RWPE1 (cell line): ENCODE data around the gene PPDPF.

Experiments
- CTCF ChIA-PET: fragments of 350-600 bp; sonication (Branson Sonifier 250); formaldehyde crosslinking; extraction: SDS; loops from one replicate; lab custom pipeline; 2021; lab: Yijun Ruan, JAX
- POLR2A ChIA-PET: fragments of 400-600 bp; formaldehyde crosslinking; extraction: SDS; loops from one replicate; lab custom pipeline; 2020; ENCODE audit warnings: antibody characterized with exemption; ENCODE audit not compliant: low non-redundant PET; lab: Yijun Ruan, JAX
- DNase-seq: peaks from one replicate; pipeline ENCODE4 v3.0.0; 2012; ENCODE audit warnings: low spot score
- H3K27ac ChIP-seq: fragments of 450-650 bp; 2 replicates; pipeline ENCODE4 v1.5.1; 2017
- TF ChIP-seq, protein P1 (sequence below): fragments of 450-650 bp; conservative IDR thresholded peaks from 2 replicates; pipeline ENCODE4 v1.5.1; 2017; ENCODE audit warnings: low read depth, mild to moderate bottlenecking

PPDPF gene

DNA sequence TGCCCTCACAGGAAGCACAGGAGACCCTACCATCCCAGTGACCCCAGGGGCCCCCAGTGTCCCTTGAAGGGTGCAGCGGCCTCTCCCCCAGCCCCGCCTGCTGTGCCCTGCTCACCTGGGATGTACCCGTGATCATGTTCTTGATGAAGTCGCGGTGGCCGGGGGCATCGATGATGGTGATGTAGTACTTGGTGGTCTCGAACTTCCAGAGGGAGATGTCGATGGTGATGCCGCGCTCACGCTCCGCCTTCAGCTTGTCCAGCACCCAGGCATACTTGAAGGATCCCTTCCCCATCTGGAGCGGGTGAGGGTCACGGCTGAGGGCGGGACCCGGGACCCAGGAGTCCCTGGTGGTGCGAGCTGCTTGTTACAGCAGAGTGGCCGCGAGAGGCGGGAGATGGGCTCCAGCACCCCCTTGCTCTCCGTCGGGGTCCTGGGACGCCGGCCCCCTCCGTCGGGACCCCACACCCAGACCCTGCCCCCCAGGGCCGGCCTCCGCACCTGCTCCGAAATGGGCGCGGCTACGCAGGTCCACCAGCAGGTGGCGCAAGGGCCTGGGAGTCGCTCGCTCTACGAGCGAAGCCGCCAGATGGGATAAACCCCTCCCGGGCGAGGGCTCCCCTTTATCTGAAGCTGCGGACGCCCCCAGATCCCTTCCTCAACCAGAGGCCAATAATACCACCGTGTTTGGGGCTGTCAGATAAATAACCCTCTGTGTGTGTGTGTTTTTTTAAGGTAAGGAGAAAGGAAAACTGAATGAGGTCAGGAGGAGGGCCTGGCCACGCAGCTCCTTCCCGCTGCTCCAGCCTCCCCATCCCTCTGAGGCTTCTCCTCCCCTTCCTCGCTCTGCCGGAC lies 24.6 kb upstream of the PPDPF start:
- DNase-seq, result peak; percentile 84
- TF ChIP-seq, protein P1, sequence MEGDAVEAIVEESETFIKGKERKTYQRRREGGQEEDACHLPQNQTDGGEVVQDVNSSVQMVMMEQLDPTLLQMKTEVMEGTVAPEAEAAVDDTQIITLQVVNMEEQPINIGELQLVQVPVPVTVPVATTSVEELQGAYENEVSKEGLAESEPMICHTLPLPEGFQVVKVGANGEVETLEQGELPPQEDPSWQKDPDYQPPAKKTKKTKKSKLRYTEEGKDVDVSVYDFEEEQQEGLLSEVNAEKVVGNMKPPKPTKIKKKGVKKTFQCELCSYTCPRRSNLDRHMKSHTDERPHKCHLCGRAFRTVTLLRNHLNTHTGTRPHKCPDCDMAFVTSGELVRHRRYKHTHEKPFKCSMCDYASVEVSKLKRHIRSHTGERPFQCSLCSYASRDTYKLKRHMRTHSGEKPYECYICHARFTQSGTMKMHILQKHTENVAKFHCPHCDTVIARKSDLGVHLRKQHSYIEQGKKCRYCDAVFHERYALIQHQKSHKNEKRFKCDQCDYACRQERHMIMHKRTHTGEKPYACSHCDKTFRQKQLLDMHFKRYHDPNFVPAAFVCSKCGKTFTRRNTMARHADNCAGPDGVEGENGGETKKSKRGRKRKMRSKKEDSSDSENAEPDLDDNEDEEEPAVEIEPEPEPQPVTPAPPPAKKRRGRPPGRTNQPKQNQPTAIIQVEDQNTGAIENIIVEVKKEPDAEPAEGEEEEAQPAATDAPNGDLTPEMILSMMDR, result peak; percentile 100
- POLR2A ChIA-PET, result interaction anchor here (0.6 to 2.4 kb wide), 4 partner anchors 24 to 131 kb away, joined by 3 to 25 read pairs (median 4); partner anchors contain the start of genes GMEB2 and PPDPF
- H3K27ac ChIP-seq, result peak overlapping the region; percentile 6; the same call in 1 of the 2 replicates
- CTCF ChIA-PET, result interaction anchor here (0.5 to 2.0 kb wide), 35 partner anchors 9 to 865 kb away, joined by 3 to 20 read pairs (median 4); partner anchors contain the start of genes PPDPF and PTK6

DNA sequence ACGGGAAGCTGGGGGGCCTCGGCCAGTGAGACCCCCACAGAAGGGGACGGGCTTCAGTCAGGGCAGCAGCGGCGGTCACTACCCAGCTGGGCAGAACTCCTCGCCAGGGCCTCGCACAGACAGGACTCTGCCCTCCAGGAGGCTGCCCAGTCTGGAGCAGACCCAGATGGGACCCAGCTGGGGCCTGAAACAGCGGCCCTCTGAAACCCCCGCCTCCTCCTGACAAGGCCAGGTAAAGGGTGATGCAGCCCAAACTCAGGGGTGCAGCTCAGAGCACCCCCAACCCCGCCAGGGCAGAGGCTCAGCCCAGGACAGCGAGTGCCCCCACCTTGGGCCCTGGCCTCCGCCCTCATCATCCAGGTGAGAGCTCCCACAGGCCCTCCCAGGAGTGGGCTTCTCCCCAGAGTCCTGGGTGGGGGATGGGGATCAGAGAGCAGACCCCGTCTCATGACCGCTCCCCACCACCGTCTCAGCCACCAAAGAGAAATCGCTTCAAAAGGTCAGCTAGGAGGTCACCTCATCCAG lies 23.9 kb upstream of the PPDPF start:
- POLR2A ChIA-PET, result interaction anchor here (0.6 to 2.4 kb wide), 6 partner anchors 24 to 244 kb away, joined by 3 to 25 read pairs (median 4); partner anchors contain the start of genes GMEB2 and PPDPF
- CTCF ChIA-PET, result interaction anchor here (0.5 to 2.0 kb wide), 37 partner anchors 8 to 866 kb away, joined by 3 to 20 read pairs (median 4); partner anchors contain the start of genes PPDPF and PTK6

DNA sequence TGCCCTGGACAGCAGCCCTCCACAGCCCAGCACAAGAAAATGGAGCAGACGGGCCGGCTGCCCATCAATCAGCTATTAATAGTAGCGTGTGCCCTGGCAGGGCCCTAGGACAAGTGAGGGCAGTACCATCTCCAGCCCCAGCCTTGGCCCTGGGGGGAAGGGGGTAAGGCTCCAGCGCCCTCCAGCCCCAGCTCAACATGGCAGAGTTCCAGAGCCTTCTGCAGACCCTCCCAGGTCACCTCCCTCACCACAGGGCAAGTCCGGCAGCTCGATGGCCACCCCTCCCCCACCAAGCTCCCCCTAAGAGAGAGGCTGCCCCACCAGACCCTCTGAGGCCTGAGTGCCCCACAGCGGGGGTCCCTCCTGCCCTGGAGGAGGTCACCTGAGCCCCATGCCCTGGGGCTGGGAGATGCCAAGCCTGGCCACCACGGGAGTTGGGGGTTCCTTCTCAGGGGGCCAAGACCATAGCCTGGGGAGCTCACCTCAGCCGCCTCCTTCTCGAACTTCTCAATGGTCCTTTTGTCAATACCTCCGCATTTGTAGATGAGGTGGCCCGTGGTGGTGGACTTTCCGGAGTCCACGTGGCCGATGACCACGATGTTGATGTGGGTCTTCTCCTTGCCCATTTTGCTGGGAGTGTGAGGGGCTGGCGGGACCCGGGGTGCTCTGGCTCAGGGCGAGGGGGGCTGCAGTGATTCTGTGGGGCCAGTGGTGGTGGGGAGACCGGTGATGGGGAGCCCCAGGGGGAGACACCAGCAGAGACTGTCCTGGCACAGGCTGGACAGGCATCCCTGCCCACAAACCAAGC lies 23.2 kb upstream of the PPDPF start:
- TF ChIP-seq, protein P1, result no peak
- H3K27ac ChIP-seq, result no peak overlapping the region
- ChIA-PET CTCF (interaction anchor here (0.6 to 2.0 kb wide), 19 partner anchors 9 to 687 kb away, joined by 3 to 20 read pairs (median 5); partner anchors contain the start of gene PPDPF), POLR2A (interaction anchor here (0.6 to 2.4 kb wide), 3 partner anchors 23 to 245 kb away, joined by 3 to 25 read pairs (median 6); partner anchors contain the start of gene PPDPF)
- DNase-seq, result no peak

More for the DNA sequence above, 23.9 kb upstream of the PPDPF start:
- no peak for DNase-seq
- peak overlapping the region; percentile 6; the same call in 1 of the 2 replicates for H3K27ac ChIP-seq
- TF ChIP-seq, protein P1, result no peak

DNA sequence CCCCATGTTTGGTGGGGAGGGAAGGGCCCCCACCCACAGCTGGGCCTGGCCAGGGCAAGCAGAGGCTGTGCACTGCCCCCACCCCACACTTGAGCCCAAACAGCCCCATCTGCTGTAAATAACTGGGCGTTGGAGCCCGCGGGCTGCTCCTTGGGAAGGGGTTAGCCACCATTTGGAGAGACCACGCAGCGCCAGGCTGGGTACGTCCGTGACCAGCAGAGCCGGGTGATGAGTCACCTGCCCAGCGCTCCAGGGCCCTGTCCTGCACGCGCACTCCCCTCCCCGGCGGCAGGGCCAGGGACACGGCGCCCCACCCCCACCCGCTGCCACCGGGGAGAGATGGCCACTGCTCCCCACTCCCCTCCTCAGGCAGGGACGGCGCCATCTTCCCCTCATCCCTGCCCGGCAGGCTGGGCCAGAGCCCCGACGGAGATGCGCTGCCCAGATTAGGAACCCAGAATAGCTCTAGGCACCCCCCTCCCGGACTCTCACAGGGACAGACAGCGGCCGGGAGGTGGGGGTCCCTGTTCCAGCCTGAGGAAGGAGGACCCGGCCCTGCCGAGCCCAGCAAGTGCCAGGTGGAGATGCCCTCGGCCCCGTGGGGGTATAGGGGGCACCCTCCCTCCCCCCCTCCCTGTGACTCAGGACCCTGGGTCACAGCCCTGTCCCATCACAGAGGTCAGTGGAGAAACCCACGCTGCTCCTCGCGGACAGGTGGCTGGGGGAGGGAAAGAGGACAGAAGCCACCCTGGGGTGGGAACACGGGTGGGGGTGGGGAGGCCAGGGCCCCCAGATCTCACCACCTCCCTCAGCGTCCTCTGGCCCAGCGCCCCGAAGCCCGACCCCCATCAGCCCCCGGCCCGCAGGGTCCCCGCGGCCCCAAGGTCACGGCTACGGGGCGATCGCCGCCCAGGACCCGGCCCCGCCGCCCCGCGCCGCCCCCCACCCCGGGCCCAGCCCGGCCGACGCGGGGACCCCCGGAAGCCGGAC lies 22.3 kb upstream of the PPDPF start:
- TF ChIP-seq, protein P1, result no peak
- ChIA-PET POLR2A (interaction anchor here (2.4 kb wide), 1 partner anchor 22 kb away, joined by 25 read pairs; the partner anchor contains the start of gene PPDPF), CTCF (interaction anchor here (0.7 to 0.9 kb wide), 2 partner anchors 56 to 188 kb away, joined by 4 to 5 read pairs; no protein-coding TSS in a partner anchor)
- peak; percentile 69 for DNase-seq
- no peak overlapping the region for H3K27ac ChIP-seq

DNA sequence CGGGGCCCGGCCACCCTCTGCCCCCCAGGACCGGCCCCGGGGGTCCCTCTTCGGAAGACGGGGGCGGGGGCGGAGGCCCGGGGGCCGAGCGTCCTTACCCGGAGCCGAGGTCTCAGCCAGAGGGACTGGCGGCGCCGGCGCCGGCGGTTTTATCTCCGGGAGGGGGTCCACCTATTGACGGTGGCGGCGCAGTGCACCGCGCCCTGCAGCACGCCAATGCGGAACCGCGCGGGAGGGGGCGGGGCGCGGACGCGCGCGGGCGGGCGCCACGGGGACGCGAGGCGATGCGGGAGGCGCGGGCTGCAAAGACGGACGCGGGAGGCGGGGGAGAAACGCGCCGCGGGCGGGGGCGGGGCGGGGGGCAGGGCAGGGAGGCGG lies 21.6 kb upstream of the PPDPF start, which contains the start of gene EEF1A2:
TSS of gene EEF1A2 (minus strand) at position 124 of the 378 bp plus-strand sequence. CDS start 1,320 bp downstream, outside the sequence.
- no peak for DNase-seq
- TF ChIP-seq, protein P1, result peak; percentile 37
- ChIA-PET POLR2A (no interaction called here), CTCF (no interaction called here)
- H3K27ac ChIP-seq, result no peak within 1 kb of the TSS
